NT2/D1 (cell line): Measurements from ENCODE around the gene SMO.
"Not testable (repeated sequence)": the region's sequence is repeated elsewhere in the genome, so short reads cannot be mapped to it uniquely, and the experiment has no call there.

Experiments used
- DNase-seq: peaks from one replicate; pipeline ENCODE4 v3.0.0-alpha.2; 2011; ENCODE audit warnings: low read depth, low spot score
- H3K27me3 ChIP-seq: 2 replicates; pipeline ENCODE4 v1.6.0; 2011; ENCODE audit warnings: mild to moderate bottlenecking; ENCODE audit not compliant: insufficient read length, insufficient read depth
- H3K36me3 ChIP-seq: 2 replicates; pipeline ENCODE4 v1.6.1; 2011; ENCODE audit warnings: mild to moderate bottlenecking, low read length, mixed read lengths; ENCODE audit not compliant: insufficient read depth, insufficient read length
- H3K4me1 ChIP-seq: 2 replicates; pipeline ENCODE4 v1.5.1; 2011; ENCODE audit not compliant: insufficient read depth, insufficient read length
- H3K4me3 ChIP-seq: 2 replicates; pipeline ENCODE4 v1.5.1; 2011; ENCODE audit warnings: low read depth; ENCODE audit not compliant: insufficient read length
- H3K9ac ChIP-seq: 2 replicates; pipeline ENCODE4 v1.6.0; 2011; ENCODE audit warnings: low read depth; ENCODE audit not compliant: insufficient read length
- H3K9me3 ChIP-seq: 2 replicates; pipeline ENCODE4 v1.5.1; 2011; ENCODE audit warnings: mild to moderate bottlenecking, low read length; ENCODE audit not compliant: insufficient read depth
- SUZ12 ChIP-seq: IDR thresholded peaks from 2 replicates; pipeline ENCODE4 v1.6.1; 2011; ENCODE audit not compliant: insufficient read length, insufficient read depth; ENCODE audit errors: extremely low read depth
- YY1 ChIP-seq: IDR thresholded peaks from 2 replicates; pipeline ENCODE4 v1.6.1; 2011; ENCODE audit not compliant: insufficient read length, insufficient read depth
- ZNF274 ChIP-seq: IDR thresholded peaks from 2 replicates; pipeline ENCODE4 v1.6.1; 2011; ENCODE audit warnings: mild to moderate bottlenecking, low read depth, low read length

Gene SMO

GRCh38 chr7:129238546-129238945 lies 50.1 kb downstream of the SMO start:
- no peaks in the 10 kb centered on the region for H3K27me3 ChIP-seq
- no peaks in the 10 kb centered on the region for H3K36me3 ChIP-seq
- no peak for DNase-seq
- no peak overlapping the region for H3K9ac ChIP-seq
- TF ChIP-seq ZNF274 (no peak), SUZ12 (no peak), YY1 (no peak)
- no peak overlapping the region for H3K4me3 ChIP-seq
- H3K4me1 ChIP-seq = no peaks in the 10 kb centered on the region
- no peaks in the 10 kb centered on the region for H3K9me3 ChIP-seq

- no peak for DNase-seq
- no peak for TF ChIP-seq ZNF274
- TF ChIP-seq YY1 = no peak
- no peak for TF ChIP-seq SUZ12
- no peaks in the 10 kb centered on the region for H3K9me3 ChIP-seq
Measured at GRCh38 chr7:129240119-129240820, 51.8 kb downstream of the SMO start.

GRCh38 chr7:129244220-129244619 lies 55.8 kb downstream of the SMO start:
- no peaks in the 10 kb centered on the region for H3K27me3 ChIP-seq
- no peaks in the 10 kb centered on the region for H3K36me3 ChIP-seq
- H3K4me3 ChIP-seq = no peak overlapping the region
- TF ChIP-seq ZNF274 (no peak), YY1 (no peak), SUZ12 (no peak)
- no peaks in the 10 kb centered on the region for H3K4me1 ChIP-seq
- no peak overlapping the region for H3K9ac ChIP-seq
- no peaks in the 10 kb centered on the region for H3K9me3 ChIP-seq
- no peak for DNase-seq

More at GRCh38 chr7:129240119-129240820, 51.8 kb downstream of the SMO start:
- H3K4me1 ChIP-seq = no peaks in the 10 kb centered on the region
- H3K27me3 ChIP-seq = no peaks in the 10 kb centered on the region
- H3K4me3 ChIP-seq = no peak overlapping the region
- no peak overlapping the region for H3K9ac ChIP-seq
- H3K36me3 ChIP-seq = no peaks in the 10 kb centered on the region

GRCh38 chr7:129245533-129245932 lies 57.1 kb downstream of the SMO start:
- no peak overlapping the region for H3K9ac ChIP-seq

GRCh38 chr7:129247087-129247486 lies 58.7 kb downstream of the SMO start:
- no peaks in the 10 kb centered on the region for H3K9me3 ChIP-seq
- TF ChIP-seq YY1 (no peak), SUZ12 (no peak), ZNF274 (no peak)
- no peak for DNase-seq

More at GRCh38 chr7:129245533-129245932, 57.1 kb downstream of the SMO start:
- no peak for TF ChIP-seq ZNF274
- TF ChIP-seq YY1 = no peak
- TF ChIP-seq SUZ12 = no peak
- no peak for DNase-seq
- H3K4me1 ChIP-seq = no peaks in the 10 kb centered on the region
- no peaks in the 10 kb centered on the region for H3K27me3 ChIP-seq
- H3K36me3 ChIP-seq = no peaks in the 10 kb centered on the region
- H3K9me3 ChIP-seq = no peaks in the 10 kb centered on the region
- no peak overlapping the region for H3K4me3 ChIP-seq

GRCh38 chr7:129252128-129252527 lies 63.7 kb downstream of the SMO start:
- DNase-seq = no peak
- Histone ChIP-seq H3K9me3 (no peaks in the 10 kb centered on the region), H3K36me3 (no peaks in the 10 kb centered on the region), H3K4me1 (no peaks in the 10 kb centered on the region), H3K9ac (no peak overlapping the region), H3K4me3 (no peak overlapping the region), H3K27me3 (no peaks in the 10 kb centered on the region)
- TF ChIP-seq ZNF274 (no peak), SUZ12 (no peak), YY1 (no peak)

More at GRCh38 chr7:129247087-129247486, 58.7 kb downstream of the SMO start:
- no peaks in the 10 kb centered on the region for H3K4me1 ChIP-seq
- H3K27me3 ChIP-seq = no peaks in the 10 kb centered on the region
- H3K9ac ChIP-seq = no peak overlapping the region
- no peaks in the 10 kb centered on the region for H3K36me3 ChIP-seq
- no peak overlapping the region for H3K4me3 ChIP-seq

- H3K4me1 ChIP-seq, H3K9me3 ChIP-seq, H3K36me3 ChIP-seq, H3K4me3 ChIP-seq, H3K27me3 ChIP-seq, DNase-seq, H3K9ac ChIP-seq: not testable (repeated sequence)
Measured at GRCh38 chr7:129252603-129253002, 64.2 kb downstream of the SMO start.
